Measurements from ENCODE around the gene RUNX1.

The RUNX1 gene

GRCh38 chr21:34935898-34936297 is 113.2 kb downstream of the RUNX1 start:
- peak overlapping the region; percentile 90 to 94 for H3K27ac Mint-ChIP-seq
- peaks cover 82% of the 10 kb centered on the region for H3K4me1 Mint-ChIP-seq
- H3K4me3 Mint-ChIP-seq = peak overlapping the region; percentile 75 to 79
- peak; percentile 55 for ATAC-seq
- no peaks in the 10 kb centered on the region for H3K27me3 Mint-ChIP-seq
- DNase-seq = peak in 1 of 2 donors; percentile 19
- peaks cover 0 to 6% of the 10 kb centered on the region in 2 donors for H3K9me3 Mint-ChIP-seq

DNA sequence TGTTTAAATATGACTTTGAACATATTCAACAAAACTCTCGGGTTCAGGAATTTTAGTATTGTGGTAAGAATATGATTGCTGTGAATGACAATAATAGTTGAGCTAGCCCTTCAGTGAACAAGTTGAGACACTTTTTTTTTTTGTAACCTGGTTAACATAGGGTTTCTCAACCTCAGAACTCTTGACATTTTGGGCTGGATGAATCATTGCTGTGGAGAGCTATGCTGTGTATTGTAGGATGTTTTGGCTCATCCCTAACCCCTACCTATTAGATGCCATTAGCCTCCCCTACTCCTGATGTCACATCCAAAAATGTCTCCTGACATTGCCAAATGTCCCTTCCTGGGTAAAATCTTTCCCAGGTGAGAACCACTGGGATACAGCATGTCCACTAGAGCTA is 113.7 kb downstream of the RUNX1 start:
- peak; percentile 87 for ATAC-seq
- peak; percentile 26 to 30 for DNase-seq
- H3K9me3 Mint-ChIP-seq = peaks cover 0 to 6% of the 10 kb centered on the region in 2 donors
- peak overlapping the region; percentile 90 to 94 for H3K27ac Mint-ChIP-seq
- H3K4me1 Mint-ChIP-seq = peaks cover 82% of the 10 kb centered on the region
- peak overlapping the region; percentile 75 to 79 for H3K4me3 Mint-ChIP-seq
- no peaks in the 10 kb centered on the region for H3K27me3 Mint-ChIP-seq

DNA sequence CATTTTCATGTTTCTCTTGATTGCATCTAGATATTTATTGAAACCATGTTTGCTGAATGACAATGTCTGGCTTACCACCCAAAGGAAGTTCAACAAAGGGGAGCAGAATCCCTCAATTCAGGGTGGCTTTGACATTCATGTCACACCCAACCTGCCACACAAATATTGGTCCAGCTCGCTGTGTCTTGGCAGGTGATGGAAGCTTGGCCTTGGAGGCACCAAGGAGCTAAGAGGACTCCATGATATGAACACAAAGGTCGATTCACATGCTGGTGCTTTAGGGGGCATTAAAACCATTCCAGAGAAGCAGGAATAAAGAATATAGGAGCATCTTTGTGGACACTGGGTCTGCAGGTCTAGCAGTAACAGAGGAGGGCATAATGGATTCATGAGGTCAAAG is 114.8 kb downstream of the RUNX1 start:
- H3K9me3 Mint-ChIP-seq = peaks cover 0 to 6% of the 10 kb centered on the region in 2 donors

DNA sequence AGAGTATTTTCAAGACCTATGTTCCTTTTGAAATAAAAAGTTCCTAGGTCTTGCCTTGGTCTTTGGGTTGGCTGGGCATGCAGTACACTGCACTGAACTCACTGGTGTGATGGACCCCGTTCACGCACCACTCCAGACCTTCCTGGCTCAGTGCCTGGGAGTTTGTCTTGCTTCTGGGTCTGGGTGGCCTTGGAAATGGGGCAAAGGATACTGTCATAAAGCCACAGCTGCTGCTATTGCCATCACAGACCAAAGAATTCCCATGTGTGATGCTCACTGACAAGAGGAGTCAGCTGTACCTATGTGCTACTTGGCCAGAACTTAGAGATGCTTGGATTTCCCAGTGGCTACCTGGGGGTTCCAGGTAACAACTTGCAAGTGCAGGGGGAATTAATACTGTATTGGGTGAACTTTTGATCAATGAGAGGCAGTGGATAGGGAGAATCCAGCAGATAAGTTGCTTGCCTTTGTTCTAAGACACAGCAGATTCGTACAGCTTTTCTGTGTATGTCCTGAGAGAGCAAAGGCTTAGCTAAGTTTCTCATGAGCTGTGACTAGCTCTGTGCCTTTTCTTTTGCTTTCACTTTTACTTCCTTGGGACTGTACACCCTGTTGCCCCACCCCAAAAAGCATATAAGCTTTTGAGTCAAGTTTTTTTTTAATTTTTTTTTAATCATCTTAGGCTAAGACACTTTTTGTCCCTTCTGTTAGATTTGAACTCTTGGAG is 115.3 kb downstream of the RUNX1 start:
- ATAC-seq (peak; percentile 89), DNase-seq (peak; percentile 24 to 40)
- peak overlapping the region; percentile 36 to 62 for H3K4me3 Mint-ChIP-seq
- peak overlapping the region; percentile 61 to 75 for H3K27ac Mint-ChIP-seq
- H3K9me3 Mint-ChIP-seq = peaks cover 0 to 6% of the 10 kb centered on the region in 2 donors
- no peaks in the 10 kb centered on the region for H3K27me3 Mint-ChIP-seq
- peaks cover 80% of the 10 kb centered on the region for H3K4me1 Mint-ChIP-seq

More for the DNA sequence above, 114.8 kb downstream of the RUNX1 start:
- peaks cover 78% of the 10 kb centered on the region for H3K4me1 Mint-ChIP-seq
- no peak for ATAC-seq
- peak overlapping the region; percentile 36 to 62 for H3K4me3 Mint-ChIP-seq
- H3K27ac Mint-ChIP-seq = peak overlapping the region; percentile 61 to 75
- H3K27me3 Mint-ChIP-seq = no peaks in the 10 kb centered on the region
- peak in 1 of 2 donors; percentile 16 for DNase-seq

DNA sequence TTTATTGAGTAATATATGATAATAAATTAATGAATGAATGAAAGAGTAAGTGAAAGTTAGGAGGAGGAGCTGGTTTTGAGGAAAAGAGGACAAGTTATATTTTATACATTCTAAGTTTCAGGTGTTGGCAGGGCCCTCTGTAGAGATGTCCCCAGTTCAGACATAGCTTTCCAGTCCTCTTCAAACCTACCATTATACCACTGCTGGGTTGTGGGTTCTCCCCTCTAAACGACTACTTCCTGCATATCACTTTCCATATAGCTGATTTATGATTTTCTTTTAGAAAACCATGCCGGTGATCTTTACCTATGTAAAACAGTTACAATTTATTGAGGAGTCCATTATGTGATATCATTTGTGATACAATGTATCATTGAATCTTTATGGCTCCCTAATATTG is 116.9 kb downstream of the RUNX1 start:
- Mint-ChIP-seq H3K27me3 (no peaks in the 10 kb centered on the region), H3K4me1 (peaks cover 72% of the 10 kb centered on the region), H3K4me3 (peak overlapping the region; percentile 36 to 62), H3K27ac (peak overlapping the region in 1 of 2 donors; percentile 42), H3K9me3 (peaks cover 0 to 6% of the 10 kb centered on the region in 2 donors)
- DNase-seq = no peak
- ATAC-seq = no peak

DNA sequence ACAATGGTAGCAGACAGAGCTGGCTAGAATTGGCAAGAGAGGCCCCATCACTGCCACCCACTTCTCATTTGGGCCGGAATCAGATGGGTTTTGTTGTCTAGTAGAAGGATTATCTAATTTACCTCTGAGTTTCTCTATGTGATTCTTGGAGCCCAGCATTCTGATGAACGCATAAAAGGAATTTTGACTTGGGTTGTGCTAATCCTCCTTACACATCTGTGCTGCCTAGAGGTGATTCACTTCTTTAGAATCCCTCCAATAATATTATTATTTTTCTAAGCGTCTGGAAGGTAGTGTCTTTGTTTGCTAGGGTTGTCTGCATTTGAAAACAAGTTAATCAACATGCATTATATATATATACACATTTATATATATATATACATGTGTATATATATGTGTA is 118.1 kb downstream of the RUNX1 start:
- no peak overlapping the region for H3K4me3 Mint-ChIP-seq
- no peaks in the 10 kb centered on the region for H3K27me3 Mint-ChIP-seq
- H3K4me1 Mint-ChIP-seq = peaks cover 80% of the 10 kb centered on the region
- no peak for ATAC-seq
- no peak for DNase-seq
- no peak overlapping the region for H3K27ac Mint-ChIP-seq
- peaks cover 0 to 6% of the 10 kb centered on the region in 2 donors for H3K9me3 Mint-ChIP-seq

- Mint-ChIP-seq H3K4me3 (no peak overlapping the region), H3K9me3 (peaks cover 6 to 8% of the 10 kb centered on the region in 2 donors), H3K4me1 (peaks cover 78% of the 10 kb centered on the region), H3K27me3 (no peaks in the 10 kb centered on the region), H3K27ac (no peak overlapping the region)
- ATAC-seq (peak; percentile 53), DNase-seq (no peak)
Observed at GRCh38 chr21:34928637-34929036, 120.5 kb downstream of the RUNX1 start.

DNA sequence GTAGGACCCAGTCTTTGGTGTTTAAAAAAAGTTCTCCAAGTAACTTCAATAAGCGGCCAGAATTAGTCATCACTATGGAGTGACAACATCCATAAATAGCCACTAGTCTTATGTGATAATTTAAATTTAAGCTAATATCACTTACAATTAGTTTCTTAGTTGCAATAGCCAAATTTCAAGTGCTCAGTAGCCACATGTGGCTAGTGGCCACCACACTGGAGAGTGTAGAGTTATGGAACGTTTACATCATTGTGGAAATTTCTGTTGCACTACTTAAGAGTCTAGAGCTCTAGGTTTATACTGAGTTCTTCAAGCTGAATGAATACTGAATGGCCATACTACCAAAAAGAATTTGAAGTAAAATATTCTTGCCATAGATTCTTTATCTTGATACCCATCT is 121.1 kb downstream of the RUNX1 start:
- no peak overlapping the region for H3K27ac Mint-ChIP-seq
- ATAC-seq = no peak
- H3K4me1 Mint-ChIP-seq = peaks cover 76% of the 10 kb centered on the region
- H3K27me3 Mint-ChIP-seq = no peaks in the 10 kb centered on the region
- H3K9me3 Mint-ChIP-seq = peaks cover 6 to 9% of the 10 kb centered on the region in 2 donors
- H3K4me3 Mint-ChIP-seq = no peak overlapping the region
- DNase-seq = no peak

GRCh38 chr21:34926803-34927467 is 122.2 kb downstream of the RUNX1 start:
- H3K27ac Mint-ChIP-seq = peak overlapping the region in 1 of 2 donors; percentile 88
- ATAC-seq = no peak
- DNase-seq = no peak
- H3K27me3 Mint-ChIP-seq = no peaks in the 10 kb centered on the region
- peaks cover 6 to 9% of the 10 kb centered on the region in 2 donors for H3K9me3 Mint-ChIP-seq
- H3K4me1 Mint-ChIP-seq = peaks cover 74% of the 10 kb centered on the region
- peak overlapping the region; percentile 21 to 41 for H3K4me3 Mint-ChIP-seq

DNA sequence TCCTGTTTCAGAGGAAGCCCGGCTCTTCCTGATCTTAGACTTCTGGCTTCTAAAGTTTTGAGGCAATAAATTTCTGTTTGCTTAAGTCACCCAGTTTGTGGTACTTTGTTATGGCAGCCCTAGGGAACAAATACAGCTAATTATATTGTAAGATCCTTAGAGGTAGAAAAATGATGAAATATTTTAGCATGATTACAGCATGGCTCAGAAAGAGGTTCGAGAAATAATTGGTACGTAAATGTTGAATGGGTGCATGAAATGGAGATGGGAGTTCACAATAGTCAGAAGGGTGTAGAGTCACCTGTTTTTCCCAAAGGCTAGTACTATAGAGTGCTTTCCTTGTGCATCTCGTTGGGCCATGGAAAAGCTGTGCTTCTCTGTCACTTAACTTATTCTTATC is 123.5 kb downstream of the RUNX1 start:
- no peak for DNase-seq
- Mint-ChIP-seq H3K27ac (peak overlapping the region; percentile 78 to 93), H3K4me3 (peak overlapping the region in 1 of 2 donors; percentile 47), H3K9me3 (peaks cover 0 to 9% of the 10 kb centered on the region in 2 donors), H3K27me3 (no peaks in the 10 kb centered on the region), H3K4me1 (peaks cover 74% of the 10 kb centered on the region)
- ATAC-seq = no peak

GRCh38 chr21:34924771-34925419 is 124.2 kb downstream of the RUNX1 start:
- no peak for ATAC-seq
- Mint-ChIP-seq H3K27ac (peak overlapping the region; percentile 78 to 93), H3K9me3 (peaks cover 0 to 9% of the 10 kb centered on the region in 2 donors), H3K27me3 (no peaks in the 10 kb centered on the region), H3K4me1 (peaks cover 71% of the 10 kb centered on the region), H3K4me3 (no peak overlapping the region)
- DNase-seq = no peak

GRCh38 chr21:34924194-34924593 is 124.9 kb downstream of the RUNX1 start:
- Mint-ChIP-seq H3K27ac (no peak overlapping the region), H3K9me3 (peaks cover 0 to 9% of the 10 kb centered on the region in 2 donors), H3K27me3 (no peaks in the 10 kb centered on the region), H3K4me1 (peaks cover 68% of the 10 kb centered on the region), H3K4me3 (no peak overlapping the region)
- DNase-seq = no peak
- ATAC-seq = no peak

DNA sequence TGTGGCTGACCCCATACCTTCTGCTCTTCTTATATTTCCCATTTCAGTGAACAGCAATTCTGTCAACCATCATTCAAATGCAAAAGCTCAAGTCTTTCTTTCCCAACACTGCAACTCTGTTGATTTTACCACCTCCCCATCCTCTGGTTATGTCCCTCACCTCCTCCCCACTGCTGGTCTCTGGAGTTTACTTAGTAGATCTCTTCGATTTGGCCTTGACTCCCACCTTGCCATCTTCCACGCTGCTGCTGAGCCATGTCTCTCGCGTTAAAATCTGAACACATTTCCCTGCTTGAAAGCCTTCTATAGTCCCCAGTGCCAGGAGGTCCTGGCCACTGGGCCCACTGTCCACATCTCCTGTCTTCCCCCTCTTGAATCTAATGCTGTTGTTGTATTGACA is 125.5 kb downstream of the RUNX1 start:
- Mint-ChIP-seq H3K4me3 (peak overlapping the region in 1 of 2 donors; percentile 3), H3K27me3 (no peaks in the 10 kb centered on the region), H3K27ac (no peak overlapping the region), H3K9me3 (peaks cover 0 to 9% of the 10 kb centered on the region in 2 donors), H3K4me1 (peaks cover 65% of the 10 kb centered on the region)
- no peak for DNase-seq
- ATAC-seq = no peak

DNA sequence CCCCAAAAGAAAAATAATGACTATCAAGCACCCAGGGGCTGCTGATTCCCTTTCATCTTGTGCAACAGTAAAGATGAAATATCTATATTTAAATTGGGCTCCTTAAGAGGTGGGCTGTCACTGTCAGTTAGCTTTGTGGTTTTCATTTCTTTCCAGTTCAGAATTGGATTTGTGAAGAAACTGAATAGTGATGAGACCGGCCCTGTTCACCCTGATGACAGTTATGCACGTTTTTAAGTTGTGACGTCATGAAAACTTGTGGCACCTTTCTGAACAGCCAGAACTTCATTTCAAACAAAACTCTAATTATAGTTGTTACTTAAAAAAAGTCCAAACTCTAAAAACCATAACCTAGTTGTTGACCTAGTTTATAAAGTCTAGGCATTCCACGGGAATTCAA is 125.9 kb downstream of the RUNX1 start:
- H3K4me1 Mint-ChIP-seq = peaks cover 65% of the 10 kb centered on the region
- no peak overlapping the region for H3K27ac Mint-ChIP-seq

GRCh38 chr21:34922479-34922878 is 126.6 kb downstream of the RUNX1 start:
- DNase-seq (no peak), ATAC-seq (no peak)
- H3K27ac Mint-ChIP-seq = no peak overlapping the region
- H3K4me1 Mint-ChIP-seq = peaks cover 63% of the 10 kb centered on the region
- no peak overlapping the region for H3K4me3 Mint-ChIP-seq
- H3K27me3 Mint-ChIP-seq = no peaks in the 10 kb centered on the region
- H3K9me3 Mint-ChIP-seq = peaks cover 0 to 9% of the 10 kb centered on the region in 2 donors

More for the DNA sequence above, 125.9 kb downstream of the RUNX1 start:
- Mint-ChIP-seq H3K9me3 (peaks cover 0 to 9% of the 10 kb centered on the region in 2 donors), H3K4me3 (no peak overlapping the region), H3K27me3 (no peaks in the 10 kb centered on the region)
- no peak for ATAC-seq
- DNase-seq = no peak

GRCh38 chr21:34921151-34921550 is 128.0 kb downstream of the RUNX1 start:
- H3K4me1 Mint-ChIP-seq = peaks cover 51% of the 10 kb centered on the region
- H3K4me3 Mint-ChIP-seq = no peak overlapping the region
- ATAC-seq (no peak), DNase-seq (no peak)
- no peaks in the 10 kb centered on the region for H3K27me3 Mint-ChIP-seq
- H3K9me3 Mint-ChIP-seq = peaks cover 0 to 9% of the 10 kb centered on the region in 2 donors
- H3K27ac Mint-ChIP-seq = no peak overlapping the region
